Hepatocyte (in vitro differentiated cells): ENCODE results near the gene HEYL. TPM values are rescaled to one million over a fixed set of nuclear protein-coding genes. Genes with fewer than 3 reads are reported as not detected.

Source experiments
- DNase-seq: peaks from one replicate; pipeline ENCODE4 v3.0.0-alpha.2; 2016; ENCODE audit warnings: low spot score
- H2AFZ ChIP-seq: fragments of 200-600 bp; sonication (generic); 2 replicates; pipeline ENCODE4 v1.6.0; 2016; ENCODE audit warnings: antibody characterized with exemption, mild to moderate bottlenecking
- H3K27ac ChIP-seq: fragments of 200-600 bp; sonication (generic); 2 replicates; pipeline ENCODE4 v1.5.1; 2016; ENCODE audit warnings: mild to moderate bottlenecking
- H3K27me3 ChIP-seq: fragments of 200-600 bp; sonication (generic); 2 replicates; pipeline ENCODE4 v1.6.1; 2016
- H3K36me3 ChIP-seq: fragments of 200-600 bp; sonication (generic); replicated peaks from 2 replicates; pipeline ENCODE4 v1.5.1; 2016; ENCODE audit warnings: low read depth; ENCODE audit not compliant: insufficient read depth
- H3K4me1 ChIP-seq: fragments of 200-600 bp; sonication (generic); 2 replicates; pipeline ENCODE4 v1.5.1; 2016; ENCODE audit warnings: mild to moderate bottlenecking, moderate library complexity; ENCODE audit not compliant: insufficient read depth
- H3K4me2 ChIP-seq: fragments of 200-600 bp; sonication (generic); 2 replicates; pipeline ENCODE4 v1.6.0; 2016
- H3K4me3 ChIP-seq: fragments of 200-600 bp; sonication (generic); 2 replicates; pipeline ENCODE4 v1.5.1; 2016; ENCODE audit warnings: mild to moderate bottlenecking
- H3K79me2 ChIP-seq: fragments of 200-600 bp; sonication (generic); 2 replicates; pipeline ENCODE4 v1.6.0; 2017; ENCODE audit warnings: mild to moderate bottlenecking
- H3K9me2 ChIP-seq: fragments of 200-600 bp; sonication (generic); replicated peaks from 2 replicates; pipeline ENCODE4 v1.6.0; 2017; ENCODE audit warnings: mild to moderate bottlenecking; ENCODE audit not compliant: insufficient read depth
- H3K9me3 ChIP-seq: fragments of 200-600 bp; sonication (generic); 2 replicates; pipeline ENCODE4 v1.5.1; 2016; ENCODE audit warnings: low read depth, mild to moderate bottlenecking
- H4K20me1 ChIP-seq: fragments of 200-600 bp; sonication (generic); 2 replicates; pipeline ENCODE4 v1.6.0; 2016; ENCODE audit warnings: mild to moderate bottlenecking; ENCODE audit not compliant: insufficient read depth, poor library complexity, severe bottlenecking
- CTCF ChIP-seq: fragments of 200-600 bp; sonication (generic); IDR thresholded peaks from 2 replicates; pipeline ENCODE4 v1.5.1; 2016; ENCODE audit warnings: antibody characterized with exemption, mild to moderate bottlenecking; ENCODE audit not compliant: poor library complexity
- EZH2 ChIP-seq: fragments of 200-600 bp; sonication (generic); IDR thresholded peaks from 2 replicates; pipeline ENCODE4 v1.6.1; 2016; ENCODE audit warnings: antibody characterized with exemption, mild to moderate bottlenecking, borderline replicate concordance
- EZH2phosphoT487 ChIP-seq: fragments of 200-600 bp; sonication (generic); IDR thresholded peaks from one replicate; pipeline ENCODE4 v1.6.1; 2018; ENCODE audit warnings: antibody characterized with exemption, mild to moderate bottlenecking, low read depth, moderate library complexity; ENCODE audit not compliant: unreplicated experiment, severe bottlenecking
- WGBS: methylation state at CpG from one replicate; pipeline ENCODE4 v1.1.6; 2016; ENCODE audit warnings: low lambda C conversion rate; ENCODE audit errors: missing lambda C conversion rate; 5-methylcytosine and 5-hydroxymethylcytosine counted together
- polyA plus RNA-seq: library from polyadenylated mRNA; unstranded; fragments of >200 nt; fragmentation: Nextera tagmentation; extraction: Ambion mirVana; gene quantifications from 2 replicates; pipeline ENCODE4 v1.2.1, GENCODE V29; 2016
- total RNA-seq: library from RNA; depleted of rRNA; stranded (reverse); fragments of >200 nt; gene quantifications from 2 replicates; pipeline ENCODE4 v1.2.3, GENCODE V29; 2014

HEYL gene
- total and polyA plus RNA-seq, 2 experiments from 2014 or later: 10.9 to 24.8 TPM

- H3K9me3 ChIP-seq: no peaks in the 10 kb centered on the region
- H3K79me2 ChIP-seq: no peaks in the 10 kb centered on the region
- H2AFZ ChIP-seq: no peak overlapping the region
- H3K4me2 ChIP-seq: no peak overlapping the region
- no peaks in the 10 kb centered on the region for H3K9me2 ChIP-seq
- H3K36me3 ChIP-seq: no peaks in the 10 kb centered on the region
- H3K4me1 ChIP-seq: peaks cover 15% of the 10 kb centered on the region
- 60% methylated on average over 2 of the region's 2 CpGs for WGBS
- H3K4me3 ChIP-seq: no peak overlapping the region
- H3K27ac ChIP-seq: no peak overlapping the region
- H4K20me1 ChIP-seq: no peaks in the 10 kb centered on the region
- TF ChIP-seq EZH2 (no peak), CTCF (no peak), EZH2phosphoT487 (no peak)
- no peak for DNase-seq
- H3K27me3 ChIP-seq: no peaks in the 10 kb centered on the region
These were observed 9.1 kb upstream of the HEYL start for GRCh38 chr1:39648496-39648895.

GRCh38 chr1:39647247-39647646, 7.8 kb upstream of the HEYL start:
- no peak for DNase-seq
- Histone ChIP-seq H3K27me3 (no peaks in the 10 kb centered on the region), H3K27ac (peak overlapping the region; percentile 79), H3K4me1 (peaks cover 15% of the 10 kb centered on the region), H3K9me3 (no peaks in the 10 kb centered on the region), H3K4me3 (no peak overlapping the region), H3K79me2 (no peaks in the 10 kb centered on the region), H3K9me2 (no peaks in the 10 kb centered on the region), H3K36me3 (no peaks in the 10 kb centered on the region), H4K20me1 (no peaks in the 10 kb centered on the region), H2AFZ (no peak overlapping the region), H3K4me2 (peak overlapping the region; percentile 62)
- TF ChIP-seq EZH2phosphoT487 (no peak), CTCF (no peak), EZH2 (no peak)
- WGBS: 79% methylated on average over 3 of the region's 3 CpGs

GRCh38 chr1:39646232-39647081, 7.0 kb upstream of the HEYL start:
- H3K9me3 ChIP-seq: no peaks in the 10 kb centered on the region
- H2AFZ ChIP-seq: no peak overlapping the region
- H3K9me2 ChIP-seq: no peaks in the 10 kb centered on the region
- H3K4me1 ChIP-seq: peaks cover 15% of the 10 kb centered on the region
- peak overlapping the region; percentile 79 for H3K27ac ChIP-seq
- peak; percentile 76 for DNase-seq
- TF ChIP-seq EZH2phosphoT487 (no peak), EZH2 (no peak), CTCF (no peak)
- H4K20me1 ChIP-seq: no peaks in the 10 kb centered on the region
- no peaks in the 10 kb centered on the region for H3K27me3 ChIP-seq
- no peak overlapping the region for H3K4me3 ChIP-seq
- H3K4me2 ChIP-seq: peak overlapping the region; percentile 62
- no peaks in the 10 kb centered on the region for H3K36me3 ChIP-seq
- no peaks in the 10 kb centered on the region for H3K79me2 ChIP-seq
- WGBS: 31% methylated on average over 12 of the region's 12 CpGs
